Uterus (tissue), 2 donors: ENCODE measurements around the gene MGAT2.

Experiments used
- CTCF ChIP-seq, 4 experiments: fragments of 200-600 bp in 2 of 4; fragments of 450-650 bp in 2 of 4; sonication (generic) in 2 of 4; IDR thresholded peaks; one replicate each; pipeline ENCODE4 v1.5.1; 2016 to 2019; ENCODE audit warnings: antibody characterized with exemption in 4 of 4, mild to moderate bottlenecking in 2 of 4, moderate library complexity in 1 of 4
- POLR2A ChIP-seq, 2 donors: fragments of 450-650 bp; IDR thresholded peaks; one replicate each; pipeline ENCODE4 v1.6.1; 2016; ENCODE audit warnings: antibody characterized with exemption in 2 of 2, mild to moderate bottlenecking in 1 of 2, moderate library complexity in 1 of 2

DNA sequence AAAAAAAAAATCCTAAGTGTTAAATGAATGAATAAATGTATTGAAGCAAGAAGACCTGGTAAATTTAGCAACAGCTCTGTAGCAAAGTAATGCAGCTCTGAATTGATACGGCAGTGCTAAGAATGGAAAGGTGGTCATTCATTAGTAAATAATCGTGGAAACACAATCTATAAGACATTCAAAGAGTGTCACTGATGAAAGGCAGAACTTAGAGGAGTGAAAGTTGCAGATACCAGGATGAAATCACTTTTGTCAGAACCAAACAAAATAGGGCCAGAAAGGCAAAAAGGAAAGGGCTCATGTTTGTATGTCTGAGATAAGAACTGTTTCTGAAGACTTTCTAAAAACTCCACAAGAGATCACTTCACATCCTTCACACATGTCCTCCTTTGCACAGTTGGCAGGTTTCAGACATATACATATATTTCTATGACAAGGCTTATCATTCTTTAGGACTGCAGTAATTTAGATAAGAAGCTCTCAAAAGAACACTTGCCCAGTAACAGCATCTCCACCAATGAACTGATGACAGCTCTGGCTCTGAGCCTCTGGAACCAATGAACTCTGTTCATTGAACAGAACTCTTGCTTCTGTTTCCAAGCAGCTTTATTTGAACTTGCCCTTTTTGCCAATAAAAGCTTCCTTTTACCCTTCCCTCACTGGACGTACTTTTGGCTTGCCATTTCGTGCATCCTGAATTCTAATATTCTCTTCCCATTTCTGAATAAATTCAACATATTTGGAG lies 26.1 kb upstream of the MGAT2 start:
- TF ChIP-seq CTCF (IDR thresholded peaks at IDR 0.05) (no peak), POLR2A (IDR thresholded peaks at IDR 0.05) (no peak)
